Stimulated activated CD8-positive, alpha-beta memory T cell treated with anti-CD3 and anti-CD28 coated beads, Interleukin-15, amount 100 ng/mL, for 24 hours (primary cell): ENCODE measurements around the gene OPN3.

Experiments
- DNase-seq: peaks from one replicate; pipeline ENCODE4 v3.0.0-alpha.2; 2020; ENCODE audit warnings: low read depth

The OPN3 gene

DNA sequence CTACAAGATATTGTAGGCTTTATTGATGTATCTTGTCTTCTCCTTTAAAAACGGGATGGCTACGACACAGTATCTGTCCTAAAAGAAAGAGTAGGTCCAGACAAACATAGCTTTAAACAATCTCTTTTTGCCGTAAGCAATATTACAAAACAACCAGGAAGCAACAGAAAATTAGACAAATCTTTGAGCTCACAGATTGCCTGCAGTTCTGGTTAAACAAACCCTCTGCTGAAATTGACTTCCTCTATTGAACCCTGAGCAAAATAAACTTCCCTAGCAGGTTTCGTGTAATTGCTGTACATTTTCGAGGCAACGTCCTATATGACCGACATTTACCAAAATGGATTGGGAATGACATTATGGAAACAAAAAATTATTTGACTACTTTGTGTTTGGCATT is 50.6 kb downstream of the OPN3 start:
- no peak for DNase-seq

DNA sequence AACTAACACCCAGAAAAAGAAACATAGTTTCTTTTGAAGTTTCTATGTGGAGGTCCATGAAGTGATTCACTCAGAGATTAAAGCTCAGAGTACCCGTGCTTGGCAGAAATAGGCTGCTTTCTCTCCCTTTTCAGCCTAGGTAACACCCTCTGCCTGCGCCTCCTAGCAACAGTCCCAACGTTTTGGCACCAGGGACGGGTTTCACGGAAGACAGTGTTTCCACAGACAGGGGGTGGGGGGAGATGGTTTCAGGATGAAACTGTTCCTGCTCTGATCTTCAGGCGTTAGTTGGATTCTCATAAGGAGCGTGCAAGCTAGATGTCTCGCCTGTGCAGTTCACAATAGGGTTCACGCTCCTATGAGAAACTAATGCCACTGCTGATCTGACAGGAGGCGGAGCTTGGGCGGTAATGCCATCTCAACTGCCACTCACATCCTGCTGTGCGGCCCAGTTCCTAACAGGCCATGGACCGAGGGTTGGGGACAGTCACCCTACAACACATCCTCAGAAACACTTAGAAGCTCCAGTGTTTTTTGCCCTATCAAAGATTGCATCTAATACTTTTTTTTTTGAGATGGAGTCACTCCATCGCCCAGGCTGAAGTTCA is 53.2 kb downstream of the OPN3 start:
- DNase-seq, result no peak

DNA sequence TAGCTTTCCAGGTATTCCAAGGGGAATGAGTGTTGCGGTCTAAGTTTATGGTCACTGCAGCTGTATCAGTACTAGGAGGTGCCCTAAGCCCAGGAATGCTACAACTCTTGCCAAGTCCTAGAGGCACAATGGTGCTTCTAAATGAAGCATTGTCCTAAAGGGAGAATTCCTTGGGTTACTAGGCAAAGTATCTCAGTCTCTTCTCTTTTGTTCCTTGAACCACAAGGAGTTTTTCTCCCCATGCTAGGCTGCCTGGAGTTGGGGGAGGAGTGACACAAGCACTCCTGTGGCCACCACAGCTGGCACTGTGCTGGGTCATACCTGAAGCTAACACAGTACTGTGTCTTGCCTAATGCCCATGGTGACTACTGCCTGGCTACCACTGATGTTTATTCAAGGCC is 57.2 kb downstream of the OPN3 start:
- no peak for DNase-seq

DNA sequence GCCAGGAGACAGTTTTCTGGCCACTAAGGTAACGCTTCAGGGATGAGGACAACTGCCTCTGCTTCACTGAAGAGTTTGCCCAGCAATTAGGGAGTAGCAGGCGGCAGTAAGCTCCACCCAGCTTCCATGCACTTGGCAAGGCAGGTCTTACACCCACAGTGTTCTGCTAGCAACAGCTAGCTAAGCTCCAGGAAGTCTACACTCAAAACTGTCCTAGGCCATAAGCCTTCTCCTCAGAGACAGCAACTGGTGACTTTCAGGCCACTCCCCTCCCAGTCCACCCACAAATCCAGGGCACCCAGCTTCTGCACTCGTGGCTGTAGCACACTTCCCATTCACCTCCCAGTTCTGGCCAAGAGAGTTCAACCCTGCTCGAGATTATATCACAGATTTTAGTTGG is 60.7 kb downstream of the OPN3 start:
- DNase-seq, result no peak

DNA sequence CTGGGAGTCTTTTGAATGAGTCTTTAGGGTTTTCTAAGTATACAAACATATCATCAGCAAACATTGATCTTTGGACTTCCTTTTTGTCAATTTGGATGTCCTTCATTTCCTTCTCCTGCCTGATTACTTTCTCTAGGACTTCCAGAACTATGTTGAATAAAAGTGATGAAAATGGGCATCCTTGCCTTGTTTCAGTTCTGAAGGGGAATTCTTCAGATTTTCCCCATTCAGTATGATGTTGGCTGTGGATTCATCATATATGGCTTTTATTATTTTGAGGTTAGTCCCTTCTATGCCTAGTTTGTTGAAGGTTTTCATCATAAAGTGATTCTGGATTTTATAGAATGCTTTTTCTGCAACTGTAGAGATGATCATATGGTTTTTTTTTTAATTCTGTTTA is 66.0 kb downstream of the OPN3 start:
- DNase-seq, result no peak

DNA sequence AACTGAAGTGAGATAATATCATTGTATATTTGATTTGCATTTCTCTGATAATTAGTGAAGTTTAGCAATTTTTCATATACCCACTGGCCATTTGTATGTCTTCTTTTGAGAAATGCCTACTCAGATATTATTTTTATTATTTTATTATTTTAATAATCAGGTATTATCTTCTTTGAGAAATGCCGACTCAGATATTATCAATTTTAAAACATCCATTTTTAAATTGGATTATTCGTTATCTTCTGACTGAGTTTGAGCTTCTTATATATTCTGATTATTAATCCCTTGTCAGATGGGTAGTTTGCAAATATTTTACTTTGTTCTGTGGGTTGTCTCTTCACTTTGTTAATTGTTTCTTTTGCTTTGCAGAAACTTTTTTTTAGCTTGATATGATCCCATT is 70.3 kb downstream of the OPN3 start:
- DNase-seq, result no peak

DNA sequence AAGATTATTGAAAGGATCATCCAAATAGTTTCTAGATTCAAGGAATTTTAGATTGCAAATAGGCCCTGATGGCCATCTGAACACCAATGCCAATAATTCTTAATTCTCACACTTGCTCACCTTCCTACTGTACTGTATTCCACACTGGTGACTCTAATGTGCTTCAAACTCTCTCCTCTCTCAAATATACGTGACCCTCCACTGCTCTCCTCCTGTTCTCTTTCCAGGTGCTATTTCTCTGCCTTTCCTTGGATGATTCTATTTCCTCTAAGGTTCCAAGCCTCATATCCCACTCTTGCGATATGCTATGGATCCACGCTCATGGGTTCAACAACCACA is 79.4 kb downstream of the OPN3 start:
- DNase-seq, result no peak

DNA sequence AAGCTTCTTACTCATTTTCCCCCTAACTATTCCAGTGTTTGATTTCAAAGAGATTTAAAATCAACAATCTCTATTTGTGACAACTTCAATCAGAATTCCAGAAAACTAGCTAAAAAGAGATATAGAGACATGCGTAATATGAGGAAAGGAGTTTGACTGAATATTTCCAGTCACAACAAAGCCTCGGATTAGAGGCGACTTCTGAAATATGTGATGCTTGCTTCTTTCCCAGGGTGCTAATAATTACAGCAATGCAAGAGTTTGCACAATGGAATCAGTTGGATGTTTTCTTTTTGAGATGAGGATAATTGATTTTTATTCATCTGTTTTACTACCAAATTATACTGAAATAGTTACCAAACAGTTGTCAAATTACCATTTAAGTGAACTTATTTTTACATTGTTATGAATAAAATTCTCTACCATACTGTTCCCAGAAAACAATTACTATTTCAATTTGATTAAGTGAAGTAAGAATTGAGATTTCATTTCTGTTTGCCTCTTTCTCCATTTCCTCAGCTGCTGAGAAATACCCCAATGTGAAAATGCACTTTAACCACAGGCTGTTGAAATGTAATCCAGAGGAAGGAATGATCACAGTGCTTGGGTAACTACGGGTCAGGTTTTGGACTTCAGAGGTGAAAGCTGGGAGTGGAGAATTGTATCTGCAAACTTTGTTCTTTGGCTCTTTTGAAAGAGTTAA is 79.9 kb downstream of the OPN3 start:
- no peak for DNase-seq

DNA sequence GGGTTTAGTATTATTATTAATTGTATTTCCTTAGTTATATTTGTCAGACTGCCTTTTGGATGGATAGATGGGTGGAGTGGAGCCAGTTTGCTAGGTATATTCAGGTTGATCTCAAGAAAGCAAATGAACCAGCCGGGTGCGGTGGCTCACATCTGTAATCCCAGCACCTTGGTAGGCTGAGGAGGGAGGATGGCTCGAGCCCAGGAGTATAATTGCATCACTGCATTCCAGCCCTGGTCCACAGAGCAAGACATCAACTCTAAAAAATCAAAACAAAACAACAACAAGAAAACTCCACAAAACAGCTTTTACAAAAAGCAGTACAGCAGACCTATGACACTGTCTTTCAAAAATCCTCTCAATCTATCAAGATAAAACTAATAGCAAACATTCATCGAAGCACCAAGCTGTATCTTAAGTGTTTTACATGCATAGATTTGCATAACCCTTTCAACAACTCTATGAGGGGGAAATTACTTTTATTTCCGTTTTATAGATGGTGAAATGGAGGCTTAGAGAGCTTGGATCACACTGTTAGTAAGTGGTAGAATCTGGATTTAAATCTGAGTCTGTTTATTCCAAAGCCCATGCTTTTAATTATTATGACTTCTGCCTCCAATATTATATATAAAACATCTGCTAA is 82.5 kb downstream of the OPN3 start:
- DNase-seq, result no peak

DNA sequence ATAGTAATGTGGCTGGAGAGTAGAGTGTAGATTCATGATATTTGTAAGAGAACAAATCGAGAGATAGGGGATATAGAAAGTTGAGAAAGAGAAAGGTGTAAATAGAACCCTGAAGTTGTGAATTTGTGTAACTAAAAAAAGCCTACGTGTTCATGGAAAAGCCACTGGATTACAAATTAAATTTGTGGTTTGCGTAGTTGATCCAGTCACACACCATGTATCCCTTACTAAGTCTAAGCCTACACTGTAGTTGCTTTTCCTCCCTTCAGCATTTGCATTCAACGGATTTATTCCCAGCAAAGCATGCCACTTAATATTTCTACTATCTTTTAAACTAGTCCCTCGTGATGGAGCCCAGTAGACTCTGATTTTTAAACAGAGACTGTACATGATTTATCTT is 83.1 kb downstream of the OPN3 start:
- DNase-seq, result no peak

DNA sequence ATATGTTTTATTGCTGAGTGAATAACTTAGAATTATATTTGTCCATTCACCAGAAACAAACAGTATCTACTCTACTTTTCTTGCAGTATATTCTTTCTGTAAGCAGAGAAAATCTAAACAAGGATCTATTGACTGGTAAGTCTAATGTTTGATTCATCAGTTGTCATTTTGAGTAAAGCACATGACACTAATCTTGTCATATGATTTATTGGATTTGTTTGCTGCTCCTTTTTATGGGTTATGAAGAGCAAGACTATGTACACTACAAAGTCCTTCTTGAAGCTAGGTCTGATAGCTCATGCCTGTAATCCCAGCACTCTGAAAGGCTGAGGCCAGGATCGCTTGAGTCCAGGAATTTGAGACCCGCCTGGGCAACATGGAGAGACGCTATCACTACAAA is 84.6 kb downstream of the OPN3 start:
- no peak for DNase-seq

DNA sequence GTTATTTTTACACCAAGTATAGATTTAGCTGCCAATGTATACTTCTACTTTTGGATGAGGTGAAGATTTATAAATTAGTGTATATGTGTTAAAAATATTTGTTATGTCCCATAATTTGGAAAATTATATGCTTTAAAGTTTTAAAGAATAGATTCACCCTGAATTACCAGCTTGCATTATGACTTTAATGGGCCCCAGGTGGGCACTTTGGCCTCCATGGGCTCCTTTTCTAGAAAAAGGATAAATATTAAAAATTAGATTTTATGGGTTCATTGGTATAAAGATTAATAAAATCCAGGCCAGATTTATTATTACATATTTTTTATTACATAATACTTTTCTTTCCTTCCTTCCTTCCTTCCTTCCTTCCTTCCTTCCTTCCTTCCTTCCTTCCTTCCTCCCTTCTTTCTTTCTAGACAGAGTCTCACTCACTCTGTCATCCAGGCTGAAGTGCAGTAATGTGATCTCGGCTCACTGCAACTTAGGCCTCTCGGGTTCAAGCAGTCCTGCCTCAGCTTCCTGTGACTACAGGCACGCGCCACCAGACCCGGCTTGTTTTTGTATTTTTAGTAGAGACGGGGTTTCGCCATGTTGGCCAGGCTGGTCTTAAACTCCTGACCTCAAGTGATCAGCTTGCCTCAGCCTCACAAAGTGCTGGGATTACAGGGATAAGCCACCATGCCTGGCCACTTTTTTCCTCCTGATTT is 86.1 kb downstream of the OPN3 start:
- no peak for DNase-seq

DNA sequence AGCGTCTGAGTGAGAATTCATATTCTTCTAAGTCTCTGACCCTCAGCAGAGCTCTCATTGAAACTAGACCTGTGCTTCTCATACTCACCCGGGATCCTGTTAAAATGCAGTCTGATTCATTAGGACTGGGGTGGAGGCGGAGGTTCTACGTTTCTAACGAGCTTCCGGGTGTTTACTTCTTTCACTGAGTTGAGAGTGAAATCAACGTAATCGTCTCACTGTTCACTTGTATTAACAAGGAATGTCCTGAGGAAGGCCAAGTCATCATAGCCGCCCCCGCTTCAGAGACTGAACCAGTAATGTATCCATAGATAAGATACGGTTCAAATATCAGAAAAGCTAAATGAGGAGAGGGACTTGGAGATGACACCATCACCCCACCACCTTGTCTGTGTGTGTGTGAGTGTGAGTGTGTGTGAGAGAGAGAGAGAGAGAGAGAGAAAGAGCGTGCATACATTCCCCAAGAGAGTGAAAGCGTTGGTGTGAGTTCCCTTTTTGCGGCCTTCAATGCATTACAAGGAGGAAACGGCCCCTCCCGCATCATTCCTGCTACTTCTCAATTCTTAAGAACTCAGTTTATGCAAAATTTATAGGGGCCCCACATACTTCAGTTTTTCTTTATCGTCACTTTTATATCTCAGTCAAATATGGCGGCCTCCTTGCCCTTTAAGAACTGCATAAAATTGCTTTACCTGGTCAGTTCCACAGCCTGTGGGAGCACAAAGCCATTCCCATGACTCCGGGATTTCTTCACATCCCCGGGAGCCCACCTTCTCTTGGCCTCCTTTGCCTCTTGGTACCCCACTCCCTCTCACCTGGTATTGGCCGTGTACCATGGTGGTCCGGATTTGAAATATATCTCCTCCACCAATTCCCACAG is 88.2 kb downstream of the OPN3 start:
- no peak for DNase-seq

DNA sequence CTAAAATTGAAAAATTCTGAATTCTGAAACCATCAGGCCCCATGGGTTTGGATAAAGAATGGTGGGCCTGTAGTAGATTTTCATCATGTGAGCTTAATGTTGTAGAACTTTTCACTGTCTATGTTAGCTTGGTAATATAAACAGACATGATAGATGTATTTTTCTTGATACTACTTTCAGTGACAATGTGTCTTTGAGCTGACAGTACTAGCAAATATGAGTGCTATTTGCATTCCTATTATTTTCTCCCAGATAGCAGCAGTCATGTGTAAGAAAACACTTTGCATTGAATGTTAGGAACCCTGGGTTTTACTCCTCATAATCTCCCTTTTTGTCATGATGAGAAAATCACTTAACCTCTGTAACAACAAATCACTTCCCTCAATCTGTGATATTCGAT is 89.9 kb downstream of the OPN3 start:
- DNase-seq, result no peak

DNA sequence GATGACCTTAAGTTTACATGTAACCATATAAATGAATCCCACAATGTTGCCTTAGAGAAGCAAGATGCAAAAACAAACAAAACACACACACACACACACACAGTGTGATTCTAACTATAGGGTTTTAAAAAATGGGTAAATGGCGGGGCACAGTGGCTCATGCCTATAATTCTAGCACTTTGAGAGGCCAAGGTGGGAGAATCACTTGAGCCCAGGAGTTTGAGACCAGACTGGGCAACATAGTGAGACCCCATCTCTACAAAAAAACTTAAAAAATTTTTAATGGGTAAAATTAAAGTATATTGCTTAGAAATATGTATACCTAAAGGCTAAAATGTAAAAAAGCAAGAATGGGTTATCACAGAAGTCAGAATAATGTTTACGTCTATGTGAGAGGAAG is 92.2 kb downstream of the OPN3 start:
- no peak for DNase-seq
